Superior temporal gyrus (tissue), 1 donor: Measurements from ENCODE around the gene ACVR2A.

ENCODE experiments used
- DNase-seq: peaks from one replicate; pipeline ENCODE4 v3.0.0-alpha.2; 2016; ENCODE audit errors: extremely low spot score

The ACVR2A gene

GRCh38 chr2:147844697-147845410 lies at the start of gene ACVR2A:
Gene ACVR2A (plus strand): TSS chr2:147845029. CDS start chr2:147845153, 124 bp downstream.
- DNase-seq, result peak; percentile 61

- no peak for DNase-seq
Observed at GRCh38 chr2:147800316-147800715, 44.5 kb upstream of the ACVR2A start.

GRCh38 chr2:147806846-147807245 lies 38.0 kb upstream of the ACVR2A start:
- DNase-seq, result no peak

GRCh38 chr2:147808520-147808919 lies 36.3 kb upstream of the ACVR2A start:
- DNase-seq, result no peak

GRCh38 chr2:147810883-147811765 lies 33.7 kb upstream of the ACVR2A start:
- no peak for DNase-seq

GRCh38 chr2:147818741-147819140 lies 26.1 kb upstream of the ACVR2A start:
- no peak for DNase-seq

- no peak for DNase-seq
Observed at GRCh38 chr2:147824620-147825019, 20.2 kb upstream of the ACVR2A start.

GRCh38 chr2:147826278-147827087 lies 18.3 kb upstream of the ACVR2A start:
- DNase-seq, result no peak

GRCh38 chr2:147827088-147827375 lies 17.8 kb upstream of the ACVR2A start:
- no peak for DNase-seq

- no peak for DNase-seq
Observed at GRCh38 chr2:147829106-147829505, 15.7 kb upstream of the ACVR2A start.

GRCh38 chr2:147836099-147836498 lies 8.7 kb upstream of the ACVR2A start:
- DNase-seq, result no peak

GRCh38 chr2:147843391-147843863 lies 1.4 kb upstream of the ACVR2A start:
- peak; percentile 71 for DNase-seq

- peak; percentile 87 for DNase-seq
Observed at GRCh38 chr2:147843864-147844696, 749 bp upstream of the ACVR2A start.

- peak; percentile 66 for DNase-seq
Observed at GRCh38 chr2:147845411-147845971, 662 bp downstream of the ACVR2A start.

- DNase-seq, result peak; percentile 58
Observed at GRCh38 chr2:147846412-147847081, 1.7 kb downstream of the ACVR2A start.

- DNase-seq, result no peak
Observed at GRCh38 chr2:147847746-147848391, 3.0 kb downstream of the ACVR2A start.

- no peak for DNase-seq
Observed at GRCh38 chr2:147850838-147851237, 6.0 kb downstream of the ACVR2A start.

- DNase-seq, result no peak
Observed at GRCh38 chr2:147851244-147851930, 6.6 kb downstream of the ACVR2A start.

- no peak for DNase-seq
Observed at GRCh38 chr2:147854557-147855134, 9.8 kb downstream of the ACVR2A start.
